Activated T-cell treated with anti-CD3 and anti-CD28 coated beads, Interleukin-2, amount 50 U/mL, for 72 hours (primary cell): ENCODE data around the gene BNIP1. TPM values are rescaled to one million over a fixed set of nuclear protein-coding genes. Genes with fewer than 3 reads are reported as not detected.

ENCODE experiments used
- ATAC-seq, 2 donors: fragments of 150-1000 bp; cut with Tn5 transposase; replicated peaks in 1 of 2; 2 replicates each; pipeline ENCODE4 v1.10.0; 2021; ENCODE audit warnings: moderate library complexity in 2 of 2, mild to moderate bottlenecking in 1 of 2
- DNase-seq, 2 donors: peaks; one replicate each; pipeline ENCODE4 v3.0.0; 2021 to 2022; ENCODE audit warnings: mixed read lengths in 1 of 2
- H3K27ac Mint-ChIP-seq: one replicate; pipeline ENCODE4 v1.8.0; 2022; ENCODE audit warnings: mild to moderate bottlenecking, moderate library complexity, mixed read lengths
- H3K27me3 Mint-ChIP-seq: one replicate; pipeline ENCODE4 v1.8.0; 2022; ENCODE audit warnings: low read depth, mixed read lengths
- H3K36me3 Mint-ChIP-seq, 2 donors: one replicate each; pipeline ENCODE4 v1.8.0; 2022; ENCODE audit warnings: mixed read lengths in 2 of 2, mild to moderate bottlenecking in 1 of 2; ENCODE audit not compliant: insufficient read depth in 2 of 2
- H3K4me1 Mint-ChIP-seq: one replicate; pipeline ENCODE4 v1.8.0; 2022; ENCODE audit warnings: low read depth, mixed read lengths
- H3K4me3 Mint-ChIP-seq, 2 donors: one replicate each; pipeline ENCODE4 v1.8.0; 2022; ENCODE audit warnings: mild to moderate bottlenecking in 2 of 2, mixed read lengths in 2 of 2, moderate library complexity in 2 of 2
- H3K9me3 Mint-ChIP-seq, 2 donors: one replicate each; pipeline ENCODE4 v1.8.0; 2022; ENCODE audit warnings: mixed read lengths in 2 of 2
- total RNA-seq, 2 donors: library from RNA; stranded (reverse); gene quantifications; one replicate each; pipeline ENCODE4 v1.2.3, GENCODE V29; 2022

The BNIP1 gene
- total RNA-seq, 2 donors from 2014 or later = 23.2 to 25.6 TPM

DNA sequence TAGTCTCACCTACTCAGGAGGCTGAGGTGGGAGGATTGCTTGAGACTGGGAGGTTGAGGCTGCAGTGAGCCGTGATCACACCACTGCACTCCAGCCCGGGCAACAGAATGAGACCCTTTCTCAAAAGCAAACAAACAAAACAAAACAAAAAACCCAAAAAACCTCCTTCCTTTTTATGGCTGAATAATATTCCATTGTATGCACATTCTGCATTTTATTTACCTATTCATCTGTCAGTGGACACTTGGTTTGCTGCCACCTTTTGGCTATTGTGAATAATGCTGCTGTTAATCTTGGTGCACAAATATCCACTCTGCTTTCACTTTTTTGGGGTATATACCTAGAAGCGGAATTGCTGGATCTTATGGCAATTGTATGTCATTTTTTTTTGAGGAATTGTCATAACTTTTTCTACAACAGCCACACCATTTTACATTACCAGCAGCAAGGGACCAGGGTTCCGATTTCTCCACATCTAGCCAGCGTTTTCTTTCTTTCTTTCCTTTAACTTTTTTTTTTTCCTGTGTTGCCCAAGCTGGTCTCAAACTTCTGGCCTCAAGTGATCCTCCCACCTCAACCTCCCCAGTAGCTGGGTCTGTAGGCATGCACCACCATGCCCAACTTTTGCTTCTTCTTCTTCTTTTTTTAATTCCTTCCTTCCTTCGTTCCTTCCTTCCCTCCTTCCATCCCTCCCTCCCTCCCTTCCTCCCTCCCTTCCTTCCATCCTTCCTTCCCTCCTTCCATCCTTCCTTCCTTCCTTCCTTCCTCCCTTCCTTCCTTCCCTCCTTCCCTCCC is 60.1 kb downstream of the BNIP1 start:
- Mint-ChIP-seq H3K27me3 (peaks cover 43% of the 10 kb centered on the region), H3K27ac (no peak overlapping the region), H3K9me3 (peaks cover 3 to 4% of the 10 kb centered on the region in 2 donors), H3K4me3 (no peak overlapping the region), H3K4me1 (peaks cover 6% of the 10 kb centered on the region), H3K36me3 (peaks cover 0 to 3% of the 10 kb centered on the region in 2 donors)
- no peak for ATAC-seq
- DNase-seq = peak; percentile 4 to 18

DNA sequence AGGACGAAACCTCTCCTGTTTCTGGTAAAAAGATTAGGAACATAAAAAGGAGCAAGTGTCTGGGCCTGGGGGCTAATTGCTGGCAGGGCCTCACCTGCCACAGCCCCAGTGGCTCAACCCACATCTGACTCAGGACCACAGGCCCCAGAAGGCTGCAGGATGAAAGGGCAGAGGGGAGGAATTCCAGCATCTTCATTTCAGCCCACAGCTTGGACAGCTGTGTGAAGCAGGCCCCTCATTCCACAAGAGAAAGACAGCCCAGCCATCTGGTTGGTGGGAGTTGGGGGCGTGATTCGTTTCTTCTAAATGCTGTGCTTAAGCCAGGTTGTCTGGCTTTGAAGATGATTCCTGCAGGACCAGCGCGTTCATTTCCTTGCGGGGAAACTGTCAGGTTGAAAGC is 61.6 kb downstream of the BNIP1 start:
- H3K9me3 Mint-ChIP-seq = no peaks in the 10 kb centered on the region
- H3K36me3 Mint-ChIP-seq = no peaks in the 10 kb centered on the region
- ATAC-seq (no peak), DNase-seq (no peak)
- no peak overlapping the region for H3K4me3 Mint-ChIP-seq
- peaks cover 44% of the 10 kb centered on the region for H3K27me3 Mint-ChIP-seq
- peaks cover 6% of the 10 kb centered on the region for H3K4me1 Mint-ChIP-seq
- H3K27ac Mint-ChIP-seq = no peak overlapping the region

DNA sequence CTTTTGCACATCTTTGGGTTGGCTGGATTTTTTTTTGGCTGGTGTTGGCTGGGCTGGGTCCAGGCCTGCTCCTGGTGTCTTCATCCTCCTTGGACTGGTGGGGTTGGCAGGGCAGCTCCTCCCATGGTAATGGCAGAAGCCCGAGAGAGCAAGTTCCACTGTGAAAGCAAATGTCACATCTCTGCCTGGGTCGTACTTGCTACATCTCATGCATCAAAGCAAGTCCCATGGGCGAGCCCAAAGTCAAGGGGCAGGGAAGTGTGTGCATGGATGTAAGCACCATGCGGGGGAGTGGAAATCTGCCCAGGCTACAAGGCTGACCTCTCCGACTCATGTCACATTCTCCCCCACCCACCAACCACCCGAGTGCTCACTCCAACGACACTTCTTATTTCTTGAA is 64.0 kb downstream of the BNIP1 start:
- H3K36me3 Mint-ChIP-seq = peaks cover 0 to 3% of the 10 kb centered on the region in 2 donors
- peaks cover 2 to 4% of the 10 kb centered on the region in 2 donors for H3K9me3 Mint-ChIP-seq
- DNase-seq (no peak), ATAC-seq (no peak)
- no peak overlapping the region for H3K4me3 Mint-ChIP-seq
- H3K27ac Mint-ChIP-seq = no peak overlapping the region
- H3K4me1 Mint-ChIP-seq = no peaks in the 10 kb centered on the region
- peaks cover 33% of the 10 kb centered on the region for H3K27me3 Mint-ChIP-seq

DNA sequence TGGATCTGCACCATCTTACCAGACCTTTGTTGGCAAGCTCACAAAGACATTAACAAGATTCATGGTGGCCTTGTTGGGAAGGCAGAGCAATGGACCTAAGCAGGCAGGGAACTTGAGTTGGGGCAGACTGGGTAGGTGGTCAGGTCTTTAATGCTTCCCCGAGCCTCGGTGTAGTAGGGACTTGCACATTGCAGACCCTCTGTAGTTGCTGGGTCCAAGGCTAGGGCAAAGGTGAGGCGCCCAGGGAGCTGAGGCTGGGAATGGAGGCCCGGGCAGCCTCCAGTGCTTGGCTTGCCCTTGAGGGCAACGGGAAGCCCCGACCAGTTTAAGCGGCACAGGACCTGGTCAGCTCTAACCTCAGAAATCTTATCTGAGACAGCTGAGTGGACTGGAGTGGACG is 66.5 kb downstream of the BNIP1 start:
- H3K4me1 Mint-ChIP-seq = no peaks in the 10 kb centered on the region
- H3K27me3 Mint-ChIP-seq = peaks cover 24% of the 10 kb centered on the region
- H3K9me3 Mint-ChIP-seq = peaks cover 2 to 4% of the 10 kb centered on the region in 2 donors
- H3K36me3 Mint-ChIP-seq = peaks cover 0 to 3% of the 10 kb centered on the region in 2 donors
- ATAC-seq (no peak), DNase-seq (no peak)
- H3K27ac Mint-ChIP-seq = no peak overlapping the region
- H3K4me3 Mint-ChIP-seq = no peak overlapping the region

GRCh38 chr5:173211284-173211683 is 67.0 kb downstream of the BNIP1 start:
- peaks cover 24% of the 10 kb centered on the region for H3K27me3 Mint-ChIP-seq
- H3K4me1 Mint-ChIP-seq = no peaks in the 10 kb centered on the region
- no peak for ATAC-seq

DNA sequence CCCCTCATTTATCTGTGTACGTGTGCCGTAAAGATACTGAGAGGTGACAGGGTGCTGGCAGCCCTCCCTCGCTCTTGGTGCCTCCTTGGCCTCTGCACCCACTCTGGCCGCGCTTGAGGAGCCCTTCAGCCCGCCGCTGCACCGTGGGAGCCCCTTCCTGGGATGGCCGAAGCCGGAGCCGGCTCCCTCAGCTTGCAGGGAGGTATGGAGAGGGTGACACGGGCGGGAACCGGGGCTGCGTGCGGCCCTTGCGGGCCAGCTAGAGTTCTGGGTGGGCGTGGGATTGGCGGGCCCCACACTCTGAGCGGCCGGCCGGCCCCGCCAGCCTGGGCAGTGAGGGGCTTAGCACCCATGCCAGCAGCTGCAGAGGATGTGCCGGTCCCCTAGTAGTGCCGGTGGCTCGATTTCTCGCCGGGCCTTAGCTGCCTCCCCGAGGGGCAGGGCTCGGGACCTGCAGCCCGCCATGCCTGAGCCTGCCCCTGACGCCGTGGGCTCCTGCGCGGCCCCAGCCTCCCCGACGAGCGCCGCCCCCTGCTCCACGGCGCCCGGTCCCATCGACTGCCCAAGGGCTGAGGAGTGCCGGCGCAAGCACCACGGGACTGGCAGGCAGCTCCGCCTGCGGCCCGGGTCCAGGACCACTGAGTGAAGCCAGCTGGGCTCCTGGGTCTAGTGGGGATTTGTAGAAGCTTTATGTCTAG is 69.1 kb downstream of the BNIP1 start:
- H3K27me3 Mint-ChIP-seq = peaks cover 29% of the 10 kb centered on the region
- no peak overlapping the region for H3K27ac Mint-ChIP-seq
- peaks cover 0 to 3% of the 10 kb centered on the region in 2 donors for H3K36me3 Mint-ChIP-seq
- H3K4me1 Mint-ChIP-seq = no peaks in the 10 kb centered on the region
- DNase-seq = no peak
- ATAC-seq = no peak
- H3K4me3 Mint-ChIP-seq = no peak overlapping the region
- H3K9me3 Mint-ChIP-seq = peaks cover 2 to 4% of the 10 kb centered on the region in 2 donors

More at GRCh38 chr5:173211284-173211683, 67.0 kb downstream of the BNIP1 start:
- Mint-ChIP-seq H3K27ac (no peak overlapping the region), H3K4me3 (no peak overlapping the region), H3K9me3 (peaks cover 2 to 4% of the 10 kb centered on the region in 2 donors), H3K36me3 (peaks cover 0 to 3% of the 10 kb centered on the region in 2 donors)
- no peak for DNase-seq

Other genes with a start within 250 kb of the BNIP1 start
- gene RPL26L1, start 185.1 kb upstream of the BNIP1 start, total RNA-seq = 10 to 100 TPM; 33.6 to 34.6 TPM
- gene ATP6V0E1, start 160.8 kb upstream of the BNIP1 start, total RNA-seq = 100 to 1,000 TPM; 105 to 117 TPM
- 10 to 100 TPM; 33.1 to 35.8 TPM for gene CREBRF, start 88.2 kb upstream of the BNIP1 start, total RNA-seq
- gene NKX2-5, start 90.7 kb downstream of the BNIP1 start, total RNA-seq = under 1 TPM in 1 of 2 donors, not detected in 1; 0.26 TPM
- 10 to 100 TPM; 44.5 to 59.3 TPM for gene STC2, start 183.9 kb downstream of the BNIP1 start, total RNA-seq